ENCODE data around the gene LEKR1.

LEKR1 gene

DNA sequence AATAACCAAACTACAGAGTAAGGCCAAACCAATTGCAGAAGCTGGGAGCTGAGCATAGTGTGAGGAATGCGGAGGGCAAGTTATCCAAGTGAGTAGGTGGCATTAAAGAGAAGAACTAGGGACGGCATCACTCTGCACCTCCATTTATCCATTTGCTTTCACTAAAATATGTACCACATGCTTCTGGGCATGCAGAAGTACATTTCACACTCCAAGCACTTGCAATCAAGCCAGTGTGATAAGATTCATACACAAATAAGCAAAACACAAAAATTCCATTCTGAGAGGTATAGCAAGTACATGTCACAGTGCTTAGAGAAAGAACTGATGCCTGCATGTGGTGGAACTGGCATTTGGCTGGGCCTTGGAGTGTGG lies 252.6 kb downstream of the LEKR1 start:
- Histone ChIP-seq H3K27ac (ENCODE audit: low read depth, low read length) (no peak overlapping the region), H3K79me2 (ENCODE audit: control insufficient read depth, insufficient read depth, low read length, unreplicated experiment) (no peaks in the 10 kb centered on the region), H3K4me3 (ENCODE audit: low read depth, low read length) (no peak overlapping the region), H2AFZ (ENCODE audit: low read length, unreplicated experiment) (no peak overlapping the region), H3K36me3 (ENCODE audit: insufficient read depth, low read length) (no peaks in the 10 kb centered on the region), H3K27me3 (ENCODE audit: insufficient read depth, low read length) (no peaks in the 10 kb centered on the region), H3K4me1 (ENCODE audit: control insufficient read depth, insufficient read depth, low read length, unreplicated experiment) (peaks cover 21% of the 10 kb centered on the region)

DNA sequence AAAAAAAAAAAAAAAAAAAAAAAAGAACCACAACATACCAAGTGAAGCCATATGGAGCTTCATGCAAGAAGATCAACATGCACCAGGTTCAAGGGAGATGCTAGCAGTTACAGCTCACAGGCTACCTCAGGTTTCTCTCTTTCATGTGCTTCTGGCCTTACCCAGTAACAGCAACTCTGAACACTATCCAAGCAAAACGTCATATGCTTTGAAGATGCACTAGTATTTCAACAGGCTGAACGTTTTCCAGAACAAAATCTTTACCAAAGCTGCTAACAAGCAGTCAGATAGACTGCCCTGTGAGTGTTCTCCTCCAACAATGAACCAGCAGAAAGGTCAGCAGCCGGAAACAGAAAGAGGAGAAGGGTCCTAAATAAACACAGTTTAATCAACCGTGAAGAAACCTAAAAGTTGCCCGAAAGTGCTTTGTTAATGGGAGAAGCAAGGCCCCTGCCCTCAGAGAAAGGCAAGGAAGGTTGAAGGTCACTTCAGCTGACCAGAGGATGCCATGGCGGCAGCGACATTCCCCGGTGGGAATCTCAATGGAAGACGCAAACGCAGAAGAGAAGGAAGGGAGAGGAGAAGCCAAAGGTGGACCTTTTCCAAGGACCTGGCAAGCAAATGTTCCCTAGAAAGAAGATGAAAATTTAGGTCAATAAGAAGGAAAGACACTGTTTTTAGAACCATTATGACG lies 253.7 kb downstream of the LEKR1 start:
- H3K79me2 ChIP-seq (ENCODE audit: control insufficient read depth, insufficient read depth, low read length, unreplicated experiment) = no peaks in the 10 kb centered on the region
- no peak overlapping the region for H2AFZ ChIP-seq (ENCODE audit: low read length, unreplicated experiment)
- no peaks in the 10 kb centered on the region for H3K27me3 ChIP-seq (ENCODE audit: insufficient read depth, low read length)
- no peaks in the 10 kb centered on the region for H3K36me3 ChIP-seq (ENCODE audit: insufficient read depth, low read length)
- no peak overlapping the region for H3K27ac ChIP-seq (ENCODE audit: low read depth, low read length)
- H3K4me1 ChIP-seq (ENCODE audit: control insufficient read depth, insufficient read depth, low read length, unreplicated experiment) = peaks cover 21% of the 10 kb centered on the region
- no peak overlapping the region for H3K4me3 ChIP-seq (ENCODE audit: low read depth, low read length)

DNA sequence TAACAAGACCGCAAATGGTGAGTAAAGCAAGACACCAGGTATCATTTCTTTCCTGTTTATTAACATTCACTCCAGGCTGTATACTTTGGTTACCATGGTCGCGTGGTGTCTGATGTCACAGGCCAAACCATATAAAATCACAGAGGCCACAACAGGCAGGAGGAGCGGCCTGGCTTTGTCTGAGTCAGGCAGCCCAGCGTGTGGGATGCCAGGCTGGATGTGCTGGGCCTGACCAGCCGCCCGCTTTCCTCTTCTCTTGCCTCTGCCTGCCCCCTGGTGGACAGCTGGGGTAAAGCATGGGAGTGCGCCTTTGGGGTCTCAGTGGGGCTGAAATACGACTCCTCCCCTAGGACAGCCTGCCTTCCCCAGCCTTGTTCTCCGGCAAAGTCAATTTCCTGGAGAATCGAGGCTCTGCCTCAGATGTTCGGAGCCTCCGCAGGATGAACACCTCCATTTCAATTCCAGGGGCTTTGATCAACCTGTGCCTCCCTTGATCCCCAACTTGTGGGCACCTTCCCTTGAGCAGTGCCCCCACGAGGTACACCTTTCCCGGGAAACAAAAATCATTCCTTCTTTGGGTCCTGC lies 255.6 kb downstream of the LEKR1 start:
- H3K4me3 ChIP-seq (ENCODE audit: low read depth, low read length) = peak overlapping the region; percentile 3; the same call in 1 of the 2 replicates

DNA sequence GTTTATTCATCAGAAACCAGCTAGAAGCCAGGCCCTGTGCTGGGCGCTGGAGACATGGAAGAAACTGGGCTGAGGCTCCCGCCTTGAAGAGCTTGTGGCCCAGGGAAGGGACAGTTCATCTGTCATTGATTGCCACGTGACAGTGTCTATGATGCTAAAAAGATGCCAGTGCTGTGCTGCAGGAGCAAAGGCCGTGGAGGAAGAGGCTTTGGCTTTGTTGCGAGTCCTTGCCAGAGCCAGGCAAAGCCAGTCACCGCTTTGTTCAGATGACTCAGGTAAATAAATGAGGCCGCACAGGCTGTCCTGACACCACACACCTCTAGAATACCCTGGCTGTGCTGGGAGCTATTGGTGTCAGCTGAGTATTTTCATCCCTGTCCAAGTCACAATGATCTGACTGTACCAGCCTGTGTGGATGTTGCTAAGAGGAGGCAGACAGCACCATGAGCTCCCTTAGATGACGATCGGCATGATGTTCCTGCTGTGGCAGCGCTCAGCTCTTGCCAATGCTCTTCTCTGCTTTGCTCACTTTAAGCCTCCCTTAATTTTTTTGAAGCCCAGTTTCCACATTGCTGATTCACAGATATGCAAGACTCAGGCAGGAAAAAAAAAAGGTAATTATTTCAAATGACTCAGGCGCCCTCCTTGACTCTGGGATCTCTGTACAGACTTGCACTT lies 256.3 kb downstream of the LEKR1 start:
- Histone ChIP-seq H3K27ac (ENCODE audit: low read depth, low read length) (peak overlapping the region; percentile 69), H3K4me1 (ENCODE audit: control insufficient read depth, insufficient read depth, low read length, unreplicated experiment) (peaks cover 38% of the 10 kb centered on the region), H3K36me3 (ENCODE audit: insufficient read depth, low read length) (no peaks in the 10 kb centered on the region), H3K79me2 (ENCODE audit: control insufficient read depth, insufficient read depth, low read length, unreplicated experiment) (no peaks in the 10 kb centered on the region), H2AFZ (ENCODE audit: low read length, unreplicated experiment) (peak overlapping the region; percentile 67), H3K4me3 (ENCODE audit: low read depth, low read length) (peak overlapping the region; percentile 3; the same call in 1 of the 2 replicates), H3K27me3 (ENCODE audit: insufficient read depth, low read length) (no peaks in the 10 kb centered on the region)

More for the DNA sequence above, 255.6 kb downstream of the LEKR1 start:
- H3K27me3 ChIP-seq (ENCODE audit: insufficient read depth, low read length) = no peaks in the 10 kb centered on the region
- no peaks in the 10 kb centered on the region for H3K79me2 ChIP-seq (ENCODE audit: control insufficient read depth, insufficient read depth, low read length, unreplicated experiment)
- H3K36me3 ChIP-seq (ENCODE audit: insufficient read depth, low read length) = no peaks in the 10 kb centered on the region
- H3K27ac ChIP-seq (ENCODE audit: low read depth, low read length) = peak overlapping the region; percentile 80
- H2AFZ ChIP-seq (ENCODE audit: low read length, unreplicated experiment) = peak overlapping the region; percentile 67
- peaks cover 31% of the 10 kb centered on the region for H3K4me1 ChIP-seq (ENCODE audit: control insufficient read depth, insufficient read depth, low read length, unreplicated experiment)

DNA sequence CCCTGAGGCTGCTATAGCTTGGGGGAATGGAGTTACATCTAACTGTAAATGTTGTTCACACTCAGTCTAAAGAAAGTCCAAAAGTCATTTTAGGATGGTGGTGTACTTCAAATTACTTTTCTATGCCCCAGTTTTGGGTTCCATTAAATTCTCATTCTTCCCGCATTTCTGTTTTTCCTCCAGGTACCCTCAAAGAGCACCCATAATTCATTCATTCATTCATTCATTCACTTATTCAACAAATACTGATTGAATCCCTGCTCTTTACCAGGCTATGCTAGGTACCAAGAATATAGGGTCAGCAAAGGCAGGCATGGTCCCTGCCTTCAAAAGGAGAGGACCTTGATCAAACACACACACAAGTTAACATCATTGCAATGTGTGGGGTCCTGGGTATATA lies 257.7 kb downstream of the LEKR1 start:
- Histone ChIP-seq H3K4me1 (ENCODE audit: control insufficient read depth, insufficient read depth, low read length, unreplicated experiment) (peaks cover 47% of the 10 kb centered on the region), H3K27ac (ENCODE audit: low read depth, low read length) (no peak overlapping the region), H3K4me3 (ENCODE audit: low read depth, low read length) (no peak overlapping the region), H3K36me3 (ENCODE audit: insufficient read depth, low read length) (no peaks in the 10 kb centered on the region), H2AFZ (ENCODE audit: low read length, unreplicated experiment) (no peak overlapping the region), H3K27me3 (ENCODE audit: insufficient read depth, low read length) (no peaks in the 10 kb centered on the region), H3K79me2 (ENCODE audit: control insufficient read depth, insufficient read depth, low read length, unreplicated experiment) (no peaks in the 10 kb centered on the region)

DNA sequence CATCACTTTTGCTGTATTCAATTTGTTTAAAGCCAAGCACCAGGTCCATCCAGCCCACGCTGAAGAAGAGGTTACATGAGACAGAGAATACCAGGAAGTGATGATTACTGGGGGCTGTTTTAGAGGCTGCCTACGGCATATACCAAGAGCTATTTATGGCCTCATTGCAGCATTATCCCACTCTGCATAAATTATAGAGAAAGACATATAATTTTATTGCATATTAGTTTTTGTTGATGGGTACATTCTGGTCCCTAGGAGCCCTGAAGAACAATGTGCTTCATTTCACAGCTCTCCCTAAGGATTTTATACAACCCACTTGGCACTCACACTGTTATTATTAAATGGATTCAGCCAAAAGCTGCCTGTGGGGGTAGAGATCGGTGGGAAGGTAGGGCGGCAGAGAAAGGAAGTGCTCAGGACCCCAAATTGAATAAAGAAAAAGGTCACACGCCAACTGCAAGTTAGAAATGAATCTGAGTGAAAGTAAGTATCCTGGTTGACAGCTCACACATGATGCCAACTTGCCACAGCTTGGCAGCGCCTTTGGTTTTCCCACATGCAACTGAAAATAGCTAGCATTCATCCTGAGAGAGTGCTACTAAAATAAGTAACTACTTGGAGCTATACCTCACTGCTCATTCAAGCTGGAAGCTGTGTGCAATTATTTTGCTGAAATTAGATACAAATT lies 260.1 kb downstream of the LEKR1 start:
- H3K27me3 ChIP-seq (ENCODE audit: insufficient read depth, low read length) = no peaks in the 10 kb centered on the region
- no peak overlapping the region for H3K4me3 ChIP-seq (ENCODE audit: low read depth, low read length)
- H3K79me2 ChIP-seq (ENCODE audit: control insufficient read depth, insufficient read depth, low read length, unreplicated experiment) = no peaks in the 10 kb centered on the region
- peak overlapping the region; percentile 97 for H3K27ac ChIP-seq (ENCODE audit: low read depth, low read length)
- H2AFZ ChIP-seq (ENCODE audit: low read length, unreplicated experiment) = peak overlapping the region; percentile 5
- no peaks in the 10 kb centered on the region for H3K36me3 ChIP-seq (ENCODE audit: insufficient read depth, low read length)
- peaks cover 59% of the 10 kb centered on the region for H3K4me1 ChIP-seq (ENCODE audit: control insufficient read depth, insufficient read depth, low read length, unreplicated experiment)

DNA sequence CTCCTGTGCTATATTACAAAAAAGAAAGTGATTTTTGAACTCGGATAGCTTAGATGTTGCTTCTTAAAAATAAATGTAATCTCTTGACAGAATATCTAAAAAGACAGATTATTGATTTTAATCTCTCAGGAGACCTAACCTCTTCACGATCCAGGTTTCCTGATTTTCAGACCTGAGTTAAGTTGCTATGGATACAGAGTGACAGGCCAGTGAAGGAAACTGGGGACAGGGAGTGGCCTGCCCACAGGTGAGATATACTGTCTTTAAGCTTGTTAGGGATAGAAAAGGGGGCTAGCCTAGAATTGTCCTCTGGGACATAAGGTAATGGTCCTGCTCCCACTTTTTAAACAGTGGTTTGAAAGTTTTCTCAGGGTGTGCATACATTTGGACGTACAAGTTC lies 260.6 kb downstream of the LEKR1 start:
- Histone ChIP-seq H3K4me3 (ENCODE audit: low read depth, low read length) (no peak overlapping the region; the same call in 1 of the 2 replicates), H3K79me2 (ENCODE audit: control insufficient read depth, insufficient read depth, low read length, unreplicated experiment) (no peaks in the 10 kb centered on the region), H3K36me3 (ENCODE audit: insufficient read depth, low read length) (no peaks in the 10 kb centered on the region), H3K27me3 (ENCODE audit: insufficient read depth, low read length) (no peaks in the 10 kb centered on the region), H3K27ac (ENCODE audit: low read depth, low read length) (peak overlapping the region; percentile 97), H2AFZ (ENCODE audit: low read length, unreplicated experiment) (peak overlapping the region; percentile 5), H3K4me1 (ENCODE audit: control insufficient read depth, insufficient read depth, low read length, unreplicated experiment) (peaks cover 60% of the 10 kb centered on the region)

DNA sequence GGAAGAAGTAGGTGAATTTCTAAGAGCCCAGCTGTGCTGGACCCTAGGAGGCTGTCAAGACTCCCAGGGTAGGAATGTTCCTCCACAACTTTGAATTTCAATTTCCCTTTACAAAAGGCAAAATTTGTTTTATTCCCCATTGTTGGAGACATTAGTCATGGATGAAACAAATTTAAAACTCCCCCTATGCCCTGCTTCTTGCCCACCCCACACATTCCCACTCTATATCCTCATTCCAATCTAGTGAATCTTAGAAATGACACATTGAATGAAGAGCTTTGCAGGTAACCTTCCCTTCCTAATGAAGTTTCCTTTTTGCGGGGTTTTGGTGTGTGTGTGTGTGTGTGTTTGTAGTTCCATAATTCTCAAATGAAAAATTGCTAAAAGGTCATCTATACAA lies 261.2 kb downstream of the LEKR1 start:
- peak overlapping the region; percentile 77 for H3K4me3 ChIP-seq (ENCODE audit: low read depth, low read length)

DNA sequence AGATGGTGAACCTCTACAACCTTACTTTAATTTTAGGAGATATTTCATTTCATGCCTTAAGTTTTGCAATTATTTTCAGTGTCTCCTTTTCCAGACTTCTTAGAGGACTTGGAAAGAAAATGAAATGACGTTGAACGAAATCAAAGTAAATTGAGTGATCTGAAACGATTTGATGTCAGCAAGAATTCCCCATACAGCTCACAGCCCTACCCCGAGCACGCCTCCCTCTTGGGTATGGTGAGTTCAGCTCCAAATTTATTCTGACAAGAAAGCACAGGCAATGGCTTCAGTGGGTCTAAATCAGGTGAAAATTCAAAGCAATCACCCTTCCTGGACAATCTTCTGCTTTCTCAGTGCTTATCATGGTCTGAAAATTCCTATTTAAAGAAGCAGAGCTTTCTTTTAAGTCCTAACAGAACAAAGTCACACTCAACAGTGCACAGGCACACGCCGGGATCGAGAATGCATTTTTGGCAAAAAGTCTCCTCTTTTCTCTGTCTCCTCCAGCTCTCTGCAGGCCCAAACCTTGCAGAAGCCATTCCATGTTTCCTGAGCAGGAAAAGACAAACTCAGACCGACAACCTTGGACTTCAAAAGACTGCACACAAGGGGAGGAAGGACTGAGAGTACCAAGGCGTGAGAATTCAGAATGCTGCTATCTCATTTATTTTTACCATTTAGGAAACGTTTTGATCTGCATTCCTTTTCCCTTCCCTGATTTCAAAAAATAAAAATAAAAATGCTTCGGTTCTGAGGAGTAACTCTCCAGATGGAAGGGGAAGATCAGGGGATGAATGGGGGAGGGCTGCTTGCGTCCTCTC lies 261.8 kb downstream of the LEKR1 start:
- H3K36me3 ChIP-seq (ENCODE audit: insufficient read depth, low read length) = no peaks in the 10 kb centered on the region
- peak overlapping the region; percentile 97 for H3K27ac ChIP-seq (ENCODE audit: low read depth, low read length)
- H3K4me1 ChIP-seq (ENCODE audit: control insufficient read depth, insufficient read depth, low read length, unreplicated experiment) = peaks cover 57% of the 10 kb centered on the region
- no peaks in the 10 kb centered on the region for H3K79me2 ChIP-seq (ENCODE audit: control insufficient read depth, insufficient read depth, low read length, unreplicated experiment)
- H2AFZ ChIP-seq (ENCODE audit: low read length, unreplicated experiment) = peak overlapping the region; percentile 41
- H3K27me3 ChIP-seq (ENCODE audit: insufficient read depth, low read length) = no peaks in the 10 kb centered on the region
- H3K4me3 ChIP-seq (ENCODE audit: low read depth, low read length) = peak overlapping the region; percentile 77

More for the DNA sequence above, 261.2 kb downstream of the LEKR1 start:
- no peak overlapping the region for H2AFZ ChIP-seq (ENCODE audit: low read length, unreplicated experiment)
- H3K4me1 ChIP-seq (ENCODE audit: control insufficient read depth, insufficient read depth, low read length, unreplicated experiment) = peaks cover 60% of the 10 kb centered on the region
- no peaks in the 10 kb centered on the region for H3K36me3 ChIP-seq (ENCODE audit: insufficient read depth, low read length)
- peak overlapping the region; percentile 97 for H3K27ac ChIP-seq (ENCODE audit: low read depth, low read length)
- H3K79me2 ChIP-seq (ENCODE audit: control insufficient read depth, insufficient read depth, low read length, unreplicated experiment) = no peaks in the 10 kb centered on the region
- H3K27me3 ChIP-seq (ENCODE audit: insufficient read depth, low read length) = no peaks in the 10 kb centered on the region
